GM08714 (cell line): ENCODE results near the gene CELF1.
"Not testable (repeated sequence)": the region's sequence is repeated elsewhere in the genome, so short reads cannot be mapped to it uniquely, and the experiment has no call there.

ENCODE experiments used
- H3K4me3 ChIP-seq: fragments of 200-500 bp; sonication (Bioruptor generic); 2 replicates; pipeline ENCODE4 v1.5.1; 2014; ENCODE audit warnings: mild to moderate bottlenecking, low read length, inconsistent platforms
- ZNF274 ChIP-seq: IDR thresholded peaks from 2 replicates; pipeline ENCODE4 v1.6.1; 2012; ENCODE audit warnings: mild to moderate bottlenecking, low read depth, low read length

CELF1 gene

DNA sequence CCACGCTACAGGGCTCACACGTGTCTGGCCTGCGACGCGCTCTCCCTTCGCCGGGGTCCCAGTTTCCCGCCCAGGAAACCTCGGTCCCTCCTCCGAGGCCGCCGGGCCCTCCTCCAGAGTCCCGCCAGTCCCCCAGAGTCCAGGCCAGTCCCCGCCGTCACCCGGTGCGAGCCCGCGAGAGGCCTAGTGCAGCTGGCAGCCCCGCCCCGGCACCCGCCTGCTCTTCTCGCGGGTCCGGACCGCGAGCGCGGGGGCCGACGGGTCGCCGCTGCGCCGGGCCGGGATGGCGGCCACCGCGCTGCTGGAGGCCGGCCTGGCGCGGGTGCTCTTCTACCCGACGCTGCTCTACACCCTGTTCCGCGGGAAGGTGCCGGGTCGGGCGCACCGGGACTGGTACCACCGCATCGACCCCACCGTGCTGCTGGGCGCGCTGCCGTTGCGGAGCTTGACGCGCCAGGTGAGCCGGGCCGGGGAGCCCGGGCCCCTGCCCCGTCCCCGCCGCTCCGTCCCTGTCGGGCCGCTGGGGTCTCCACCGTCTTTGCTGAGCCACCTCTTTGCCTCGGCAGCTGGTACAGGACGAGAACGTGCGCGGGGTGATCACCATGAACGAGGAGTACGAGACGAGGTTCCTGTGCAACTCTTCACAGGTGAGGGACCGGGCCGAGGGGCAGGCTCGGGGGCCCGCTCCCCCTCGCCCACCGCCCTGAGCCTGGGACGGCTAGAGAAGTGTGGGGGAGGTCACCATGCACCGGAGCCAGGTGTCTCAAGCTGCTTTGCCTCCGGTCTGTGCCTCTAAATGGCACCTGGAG lies 12.6 kb upstream of the CELF1 start, which contains the start of gene PTPMT1:
TSS of gene PTPMT1 (plus strand) at position 260 of the 809 bp plus-strand sequence. CDS start at position 284, 24 bp downstream.
- peak within 1 kb of the TSS; percentile 86 for H3K4me3 ChIP-seq
- TF ChIP-seq ZNF274: no peak

DNA sequence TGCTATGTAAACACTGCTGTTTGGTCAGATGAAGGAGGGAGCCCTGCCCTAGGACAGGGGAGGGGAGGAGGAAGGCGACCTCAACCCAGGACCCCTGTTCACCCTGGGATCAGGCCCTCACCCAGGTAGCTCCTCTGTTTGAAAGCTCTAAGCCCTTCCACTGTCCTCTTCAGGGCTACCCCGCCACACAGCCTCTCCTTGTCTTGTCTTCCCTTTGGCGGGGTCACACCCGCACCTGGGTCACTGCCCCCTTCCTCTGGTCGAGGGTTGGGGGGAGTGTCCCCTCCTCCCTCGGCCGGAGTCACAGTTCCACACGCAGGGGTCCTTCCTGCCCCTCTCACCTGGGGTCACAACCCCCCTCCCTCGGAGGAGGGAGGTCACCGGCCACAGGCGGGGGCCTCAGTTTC lies 12.0 kb upstream of the CELF1 start:
- no peak for TF ChIP-seq ZNF274
- H3K4me3 ChIP-seq: peak overlapping the region; percentile 86; the same call in 1 of the 2 replicates

DNA sequence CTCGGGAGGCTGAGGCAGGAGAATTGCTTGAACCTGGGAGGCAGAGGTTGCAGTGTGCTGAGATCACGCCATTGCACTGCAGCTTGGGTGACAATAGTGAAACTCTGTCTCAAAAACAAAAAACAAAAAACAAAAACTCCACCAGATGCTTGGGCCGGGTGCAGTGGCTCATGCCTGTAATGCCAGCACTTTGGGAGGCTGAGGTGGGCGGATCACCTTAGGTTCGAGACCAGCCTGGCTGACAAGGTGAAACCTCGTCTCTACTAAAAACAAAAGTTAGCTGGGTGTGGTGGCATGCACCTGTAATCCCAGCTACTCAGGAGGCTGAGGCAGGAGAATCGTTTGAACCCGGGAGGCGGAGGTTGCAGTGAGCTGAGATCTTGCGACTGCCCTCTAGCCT lies 11.4 kb upstream of the CELF1 start:
- H3K4me3 ChIP-seq: not testable (repeated sequence)

DNA sequence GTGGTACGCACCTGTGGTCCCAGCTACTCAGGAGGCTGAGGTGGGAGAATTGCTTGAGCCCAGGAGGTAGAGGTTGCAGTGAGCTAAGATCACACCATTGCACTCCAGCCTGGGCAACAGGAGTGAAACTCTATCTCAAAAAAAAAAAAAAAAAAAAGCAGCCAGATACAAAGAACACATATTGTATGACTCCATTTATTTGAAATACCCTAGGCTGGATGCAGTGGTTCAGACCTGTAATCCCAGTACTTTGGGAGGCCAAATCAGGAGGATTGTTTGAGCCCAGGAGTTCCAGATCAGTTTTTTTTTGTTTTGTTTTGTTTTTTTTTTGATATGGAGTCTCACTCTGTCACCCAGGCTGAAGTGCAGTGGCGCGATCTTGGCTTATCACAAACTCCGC lies 9.5 kb upstream of the CELF1 start:
- H3K4me3 ChIP-seq: not testable (repeated sequence)

DNA sequence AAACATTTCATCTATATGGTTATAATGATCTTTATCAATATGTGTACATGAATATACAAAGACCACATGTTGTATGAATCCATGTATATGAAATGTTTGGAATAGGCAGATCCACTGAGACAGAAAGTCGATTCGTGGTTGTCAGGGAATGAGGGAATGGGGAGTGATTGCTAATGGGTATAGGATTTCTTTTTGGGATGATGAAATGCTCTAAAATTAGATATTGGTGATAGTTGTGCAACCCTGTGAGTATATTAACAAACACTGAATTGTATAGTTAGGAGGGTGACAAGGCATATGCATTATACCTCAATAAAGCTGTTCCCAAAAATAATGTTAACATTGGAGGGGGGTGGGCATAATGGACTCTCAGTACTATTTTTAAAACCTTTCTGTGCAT lies 7.5 kb upstream of the CELF1 start:
- TF ChIP-seq ZNF274: no peak
- no peak overlapping the region for H3K4me3 ChIP-seq

DNA sequence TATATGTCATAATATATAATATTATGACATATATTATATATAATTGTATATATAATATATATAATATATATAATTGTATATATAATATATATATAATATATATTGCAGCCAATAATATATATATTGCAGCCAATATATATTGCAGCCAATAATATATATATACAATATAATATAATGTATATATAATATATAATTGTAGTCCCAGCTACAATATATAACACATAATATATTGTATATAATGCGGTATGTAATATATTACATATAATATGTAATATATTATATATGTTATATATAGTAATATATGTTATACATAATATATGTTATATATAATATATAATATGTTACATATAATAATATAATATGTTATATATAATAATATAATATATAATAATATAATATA lies 5.8 kb upstream of the CELF1 start:
- no peak for TF ChIP-seq ZNF274
- H3K4me3 ChIP-seq: no peak overlapping the region

DNA sequence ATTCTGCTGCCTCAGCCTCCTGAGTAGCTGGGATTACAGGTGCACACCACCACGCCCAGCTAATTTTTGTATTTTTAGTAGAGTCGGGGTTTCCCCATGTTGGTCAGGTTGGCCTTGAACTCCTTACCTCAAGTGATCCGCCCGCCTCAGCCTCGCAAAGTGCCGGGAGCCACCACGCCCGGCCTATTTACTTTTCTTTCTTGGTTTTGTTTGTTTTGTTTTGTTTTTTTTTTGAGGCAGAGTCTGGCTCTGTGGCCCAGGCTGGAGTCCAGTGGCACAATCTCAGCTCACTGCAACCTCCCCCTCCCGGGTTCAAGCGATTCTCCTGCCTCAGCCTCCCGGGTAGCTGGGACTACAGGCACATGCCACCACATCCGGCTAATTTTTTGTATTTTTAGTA lies 4.1 kb upstream of the CELF1 start:
- not testable (repeated sequence) for H3K4me3 ChIP-seq

DNA sequence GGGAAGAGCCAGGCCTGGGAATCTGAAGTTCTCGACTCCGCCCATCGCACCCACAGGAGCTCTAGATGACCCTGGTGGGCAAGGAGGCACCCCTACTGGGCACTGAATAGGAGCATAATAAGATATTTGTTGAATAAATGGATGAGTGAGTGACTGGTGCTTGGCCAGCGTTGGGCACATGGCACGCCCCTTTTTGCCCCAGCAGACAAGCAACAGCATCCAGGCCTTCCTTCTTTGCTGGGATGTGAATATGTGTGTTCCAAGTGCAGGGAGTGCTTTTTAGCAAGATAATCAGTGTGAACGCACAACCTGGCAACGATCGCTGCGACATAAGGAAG lies 443 bp upstream of the CELF1 start:
- H3K4me3 ChIP-seq: peak overlapping the region; percentile 61; the same call in 1 of the 2 replicates
- TF ChIP-seq ZNF274: no peak

DNA sequence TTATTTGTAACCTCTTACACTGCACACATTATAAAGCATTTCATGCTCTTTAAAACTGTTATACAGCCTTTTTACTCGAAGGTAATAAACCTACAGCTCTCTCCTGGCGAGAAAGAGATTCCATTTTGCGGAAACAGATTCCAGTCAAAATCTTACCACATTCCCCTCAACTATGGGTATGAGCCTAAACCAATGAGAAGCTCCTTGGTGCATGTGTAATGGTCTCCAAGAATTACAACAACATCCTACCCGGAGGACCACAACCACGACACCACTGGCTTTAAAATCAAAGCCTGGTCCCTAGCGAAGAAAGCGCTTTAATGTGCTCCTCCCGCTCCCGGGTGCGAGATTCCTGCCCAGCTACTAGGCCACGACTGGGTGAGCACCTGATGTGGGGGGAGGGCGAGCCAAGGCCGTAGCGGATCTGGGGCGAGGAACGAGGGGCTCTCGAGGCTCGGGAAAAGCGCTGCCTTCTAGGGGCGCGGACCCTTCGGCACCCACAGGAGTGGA lies 821 bp downstream of the CELF1 start:
- no peak for TF ChIP-seq ZNF274
- peak overlapping the region; percentile 78 for H3K4me3 ChIP-seq

DNA sequence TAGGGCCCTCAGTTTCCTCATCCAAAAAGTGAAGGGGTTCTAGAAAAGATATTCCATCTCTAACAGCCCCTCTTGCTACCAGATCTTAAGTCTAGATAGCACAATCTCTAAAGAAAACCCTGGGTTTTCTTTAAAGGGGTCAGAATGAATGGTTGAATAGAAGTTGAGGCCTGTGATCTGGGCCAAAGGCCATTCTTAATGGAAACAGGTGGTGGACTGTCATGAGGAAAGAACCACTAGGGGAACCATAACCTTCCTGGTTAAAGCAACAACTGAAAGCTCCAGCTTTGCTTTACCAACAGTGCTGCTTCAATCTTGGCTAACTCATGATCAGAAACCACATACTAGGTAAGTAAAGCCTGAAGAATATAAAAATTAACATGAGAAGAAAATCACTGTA lies 1.8 kb downstream of the CELF1 start:
- TF ChIP-seq ZNF274: no peak
- H3K4me3 ChIP-seq: peak overlapping the region; percentile 78

DNA sequence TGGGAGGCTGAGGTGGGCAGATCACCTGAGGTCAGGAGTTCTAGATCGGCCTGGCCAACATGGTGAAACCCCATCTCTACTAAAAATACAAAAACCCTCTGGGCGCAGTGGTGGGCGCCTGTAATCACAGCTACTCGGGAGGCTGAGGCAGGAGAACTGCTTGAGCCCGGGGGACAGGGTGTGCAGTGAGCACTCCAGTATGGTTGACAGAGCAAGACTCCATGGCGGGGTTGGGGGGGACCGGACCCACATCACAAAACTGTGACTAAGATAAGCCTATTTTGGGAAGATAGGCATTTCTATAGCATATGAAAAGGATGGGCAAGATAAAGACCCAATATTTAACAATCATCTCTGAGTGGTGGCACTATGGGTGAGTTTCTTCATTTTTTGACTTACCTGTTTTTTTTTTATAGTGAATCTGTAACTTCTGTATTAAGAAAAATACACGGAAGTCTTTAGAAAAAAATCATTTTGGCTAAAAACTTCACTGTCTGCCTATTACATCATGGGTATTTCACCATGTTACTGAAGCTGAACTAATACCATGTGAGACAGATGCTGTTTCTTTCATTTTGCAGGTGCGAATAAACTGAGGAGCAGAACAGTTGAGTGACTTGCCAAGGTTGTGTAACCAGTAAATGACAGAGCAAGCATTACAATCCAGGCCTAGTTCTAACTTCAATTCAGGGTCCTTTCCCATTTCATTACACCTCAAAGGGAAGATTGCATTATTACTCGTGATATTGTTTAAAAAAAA lies 2.5 kb downstream of the CELF1 start:
- H3K4me3 ChIP-seq: no peak overlapping the region
- TF ChIP-seq ZNF274: no peak

DNA sequence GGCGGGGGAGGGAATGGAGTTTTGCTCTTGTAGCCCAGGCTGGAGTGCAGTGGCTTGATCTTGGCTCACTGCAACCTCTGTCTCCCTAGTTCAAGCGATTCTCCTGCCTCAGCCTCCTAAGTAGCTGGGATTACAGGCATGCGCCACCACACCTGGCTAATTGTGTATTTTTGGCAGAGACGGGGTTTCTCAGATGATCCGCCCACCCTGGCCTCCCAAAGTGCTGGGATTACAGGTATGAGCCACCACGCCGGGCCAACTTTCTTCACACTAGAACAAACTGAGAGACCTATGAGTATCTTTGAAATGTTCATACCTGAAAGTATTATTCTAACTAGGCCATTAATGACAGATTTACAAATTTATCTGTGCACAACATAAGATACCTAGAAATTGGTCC lies 6.7 kb downstream of the CELF1 start:
- H3K4me3 ChIP-seq: not testable (repeated sequence)

DNA sequence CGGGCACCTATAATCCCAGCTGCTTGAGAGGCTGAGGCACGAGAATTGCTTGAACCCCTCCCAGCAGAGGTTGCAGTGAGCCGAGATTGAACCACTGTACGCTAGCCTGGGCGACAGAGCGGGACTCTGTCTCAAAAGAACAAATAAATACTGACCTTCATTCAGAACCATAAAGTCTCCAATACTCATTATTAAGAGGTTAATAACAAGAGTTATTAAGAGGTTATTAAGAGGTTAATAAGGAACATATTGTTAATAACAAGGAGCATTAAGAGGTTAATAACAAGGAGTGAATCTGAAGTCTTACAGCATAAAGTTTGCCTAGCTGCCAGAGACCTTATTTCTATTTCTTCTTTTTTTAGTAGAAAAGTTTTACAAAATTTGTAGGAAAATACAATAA lies 7.6 kb downstream of the CELF1 start:
- TF ChIP-seq ZNF274: no peak
- no peak overlapping the region for H3K4me3 ChIP-seq

DNA sequence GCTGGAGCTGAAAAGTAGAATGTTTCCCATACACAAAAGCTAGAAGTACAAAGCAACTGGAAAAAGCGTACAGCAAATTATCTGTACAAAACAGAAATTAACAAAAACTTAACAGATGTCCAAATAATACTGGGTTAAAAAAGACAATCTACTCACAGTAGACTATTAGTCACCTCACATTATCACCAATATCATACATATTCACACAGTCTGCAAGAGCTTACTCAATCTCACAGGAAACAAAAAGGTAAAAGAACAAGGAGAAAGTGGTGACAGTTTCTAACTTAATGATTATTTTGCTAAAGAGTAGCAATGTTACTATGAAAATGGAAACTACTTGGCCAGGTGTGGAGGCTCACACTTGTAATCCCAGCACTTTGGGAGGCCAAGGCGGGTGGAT lies 11.9 kb downstream of the CELF1 start:
- TF ChIP-seq ZNF274: no peak
- H3K4me3 ChIP-seq: no peak overlapping the region

DNA sequence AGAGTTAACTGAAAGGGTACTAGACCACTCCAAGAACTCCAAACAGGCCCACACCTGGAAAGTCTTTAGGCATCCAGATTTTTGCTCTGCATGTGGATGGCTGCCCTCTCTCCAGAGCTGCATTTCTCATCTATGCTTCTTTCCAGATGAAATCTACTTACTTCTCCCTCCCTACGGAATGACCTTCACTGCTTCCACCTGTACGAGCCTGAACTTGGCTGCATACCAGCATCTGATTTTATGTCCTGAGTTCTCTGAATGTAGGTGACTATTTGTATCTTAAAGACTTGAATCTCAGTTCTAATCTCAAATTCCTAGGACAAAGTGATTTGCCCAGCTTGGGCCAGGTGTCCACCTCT lies 13.3 kb downstream of the CELF1 start:
- no peak overlapping the region for H3K4me3 ChIP-seq
- TF ChIP-seq ZNF274: no peak
